ENCODE results near the gene ARL3.

- no peak for TF ChIP-seq CTCF (IDR thresholded peaks at IDR 0.05)
- no peak for TF ChIP-seq ZFX (IDR thresholded peaks at IDR 0.05; ENCODE audit: borderline replicate concordance)
Measured at GRCh38 chr10:102738692-102739121, 24.5 kb upstream of the ARL3 start.
